Suppressor macrophage treated with lipopolysaccharide for 4 hours (primary cell): Measurements from ENCODE around the gene LILRB2.
"Not testable (repeated sequence)": the region's sequence is repeated elsewhere in the genome, so short reads cannot be mapped to it uniquely, and the experiment has no call there.

Source experiments
- DNase-seq: peaks from one replicate; pipeline ENCODE4 v3.0.0-alpha.2; 2020

Gene LILRB2

GRCh38 chr19:54281007-54281728, at the start of gene LILRB2:
Gene LILRB2, minus strand, starts transcription at chr19:54281110. Its CDS starts 614 bp downstream, at chr19:54280496.
- DNase-seq, result peak; percentile 85

GRCh38 chr19:54329476-54330165, 48.7 kb upstream of the LILRB2 start:
- no peak for DNase-seq

GRCh38 chr19:54328781-54329180, 47.9 kb upstream of the LILRB2 start:
- not testable (repeated sequence) for DNase-seq

GRCh38 chr19:54325631-54326030, 44.7 kb upstream of the LILRB2 start:
- no peak for DNase-seq

- DNase-seq, result peak; percentile 83
Observed at GRCh38 chr19:54325194-54325621, 44.3 kb upstream of the LILRB2 start.

GRCh38 chr19:54324071-54324470, 43.2 kb upstream of the LILRB2 start:
- DNase-seq, result no peak

- DNase-seq, result not testable (repeated sequence)
Observed at GRCh38 chr19:54322934-54323333, 42.0 kb upstream of the LILRB2 start.

GRCh38 chr19:54322295-54322694, 41.4 kb upstream of the LILRB2 start:
- not testable (repeated sequence) for DNase-seq

GRCh38 chr19:54319892-54320670, 39.2 kb upstream of the LILRB2 start:
- DNase-seq, result peak; percentile 33

- peak; percentile 97 for DNase-seq
Observed at GRCh38 chr19:54319049-54319448, 38.1 kb upstream of the LILRB2 start.

GRCh38 chr19:54317965-54318240, 37.0 kb upstream of the LILRB2 start:
- DNase-seq, result no peak

GRCh38 chr19:54317108-54317964, 36.4 kb upstream of the LILRB2 start:
- DNase-seq, result peak; percentile 62

- DNase-seq, result peak; percentile 85
Observed at GRCh38 chr19:54316746-54317107, 35.8 kb upstream of the LILRB2 start.

- no peak for DNase-seq
Observed at GRCh38 chr19:54315956-54316355, 35.0 kb upstream of the LILRB2 start.

GRCh38 chr19:54312436-54313377, 31.8 kb upstream of the LILRB2 start, which contains the start of gene LILRA5:
Gene LILRA5, minus strand, starts transcription at chr19:54313166. Its CDS starts 147 bp downstream, at chr19:54313019.
- DNase-seq, result peak; percentile 92

- no peak for DNase-seq
Observed at GRCh38 chr19:54312011-54312410, 31.1 kb upstream of the LILRB2 start.

GRCh38 chr19:54311486-54311885, 30.6 kb upstream of the LILRB2 start:
- DNase-seq, result no peak

- DNase-seq, result no peak
Observed at GRCh38 chr19:54310543-54310942, 29.6 kb upstream of the LILRB2 start.

- no peak for DNase-seq
Observed at GRCh38 chr19:54309811-54310210, 28.9 kb upstream of the LILRB2 start.

GRCh38 chr19:54307389-54308020, 26.6 kb upstream of the LILRB2 start:
- no peak for DNase-seq

GRCh38 chr19:54305141-54305540, 24.2 kb upstream of the LILRB2 start:
- DNase-seq, result no peak
